Tibial artery (tissue), 4 donors: Measurements from ENCODE around the gene BRI3BP.

ENCODE experiments used
- DNase-seq, 2 donors: peaks; one replicate each; pipeline ENCODE4 v3.0.0-alpha.2; 2019
- H3K27ac ChIP-seq, 2 donors: fragments of 200-600 bp; sonication (generic) in 1 of 2; 1 replicate in 1 of 2; 2 replicates in 1 of 2; pipeline ENCODE4 v1.5.1; 2018 to 2019; ENCODE audit warnings: mild to moderate bottlenecking in 1 of 2
- H3K27me3 ChIP-seq, 2 donors: fragments of 200-600 bp; sonication (generic) in 1 of 2; one replicate each; pipeline versions ENCODE4 v1.5.1 to v1.6.0; 2016 to 2019
- H3K36me3 ChIP-seq, 3 donors: fragments of 200-600 bp; sonication (generic) in 2 of 3; one replicate each; pipeline ENCODE4 v1.5.1; 2016 to 2019; ENCODE audit warnings: mild to moderate bottlenecking in 2 of 3
- H3K4me1 ChIP-seq, 4 donors: fragments of 200-600 bp; sonication (generic) in 2 of 4; 1 replicate in 3 of 4; 2 replicates in 1 of 4; pipeline ENCODE4 v1.5.1; 2016 to 2019
- H3K4me3 ChIP-seq, 2 donors: fragments of 200-600 bp; sonication (generic) in 1 of 2; 1 replicate in 1 of 2; 2 replicates in 1 of 2; pipeline ENCODE4 v1.5.1; 2018 to 2019; ENCODE audit warnings: mild to moderate bottlenecking in 2 of 2
- H3K9me3 ChIP-seq, 3 donors: fragments of 200-600 bp; sonication (generic) in 1 of 3; one replicate each; pipeline ENCODE4 v1.5.1; 2016 to 2019
- intact Hi-C: fragments of 100-400 bp; cut with DNase I; formaldehyde crosslinking; loops from one replicate; pipeline ENCODE4 v1.15.0; 2023; ENCODE audit warnings: low total_unique reads
- TF ChIP-seq, protein P1 (sequence below), 2 experiments: fragments of 200-600 bp in 1 of 2; fragments of 450-650 bp in 1 of 2; IDR thresholded peaks; one replicate each; pipeline ENCODE4 v1.5.1; 2017 to 2019; ENCODE audit warnings: antibody characterized with exemption in 2 of 2, mild to moderate bottlenecking in 1 of 2, moderate library complexity in 1 of 2

The BRI3BP gene

DNA sequence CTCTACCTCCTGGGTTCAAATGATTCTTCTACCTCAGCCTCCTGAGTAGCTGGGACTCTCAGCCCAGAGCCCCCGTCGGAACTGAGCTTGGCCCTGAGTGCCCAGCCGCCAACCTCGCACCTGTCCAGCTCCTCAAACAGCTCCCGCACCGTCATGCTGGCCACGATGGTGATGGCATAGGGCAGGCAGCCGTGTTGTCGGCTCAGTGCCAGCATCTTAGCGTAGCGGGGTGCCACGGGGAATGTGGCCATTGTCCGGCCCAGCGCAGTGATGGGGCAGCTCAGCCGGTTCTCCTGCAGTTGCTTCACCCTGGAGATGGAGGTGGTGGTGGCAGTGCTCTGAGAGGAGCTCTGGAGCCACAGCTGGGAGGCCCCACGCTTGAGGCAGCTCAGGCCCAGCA, 36.9 kb upstream of the BRI3BP start:
- TF ChIP-seq, protein P1, sequence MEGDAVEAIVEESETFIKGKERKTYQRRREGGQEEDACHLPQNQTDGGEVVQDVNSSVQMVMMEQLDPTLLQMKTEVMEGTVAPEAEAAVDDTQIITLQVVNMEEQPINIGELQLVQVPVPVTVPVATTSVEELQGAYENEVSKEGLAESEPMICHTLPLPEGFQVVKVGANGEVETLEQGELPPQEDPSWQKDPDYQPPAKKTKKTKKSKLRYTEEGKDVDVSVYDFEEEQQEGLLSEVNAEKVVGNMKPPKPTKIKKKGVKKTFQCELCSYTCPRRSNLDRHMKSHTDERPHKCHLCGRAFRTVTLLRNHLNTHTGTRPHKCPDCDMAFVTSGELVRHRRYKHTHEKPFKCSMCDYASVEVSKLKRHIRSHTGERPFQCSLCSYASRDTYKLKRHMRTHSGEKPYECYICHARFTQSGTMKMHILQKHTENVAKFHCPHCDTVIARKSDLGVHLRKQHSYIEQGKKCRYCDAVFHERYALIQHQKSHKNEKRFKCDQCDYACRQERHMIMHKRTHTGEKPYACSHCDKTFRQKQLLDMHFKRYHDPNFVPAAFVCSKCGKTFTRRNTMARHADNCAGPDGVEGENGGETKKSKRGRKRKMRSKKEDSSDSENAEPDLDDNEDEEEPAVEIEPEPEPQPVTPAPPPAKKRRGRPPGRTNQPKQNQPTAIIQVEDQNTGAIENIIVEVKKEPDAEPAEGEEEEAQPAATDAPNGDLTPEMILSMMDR (IDR thresholded peaks at IDR 0.05) = no peak
- Histone ChIP-seq H3K27ac (no peak overlapping the region), H3K4me3 (no peak overlapping the region), H3K27me3 (no peaks in the 10 kb centered on the region), H3K9me3 (no peaks in the 10 kb centered on the region), H3K4me1 (no peaks in the 10 kb centered on the region), H3K36me3 (peaks cover 53 to 100% (median 76%) of the 10 kb centered on the region in 3 donors)
- DNase-seq = no peak
- intact Hi-C loops = no loop called here

DNA sequence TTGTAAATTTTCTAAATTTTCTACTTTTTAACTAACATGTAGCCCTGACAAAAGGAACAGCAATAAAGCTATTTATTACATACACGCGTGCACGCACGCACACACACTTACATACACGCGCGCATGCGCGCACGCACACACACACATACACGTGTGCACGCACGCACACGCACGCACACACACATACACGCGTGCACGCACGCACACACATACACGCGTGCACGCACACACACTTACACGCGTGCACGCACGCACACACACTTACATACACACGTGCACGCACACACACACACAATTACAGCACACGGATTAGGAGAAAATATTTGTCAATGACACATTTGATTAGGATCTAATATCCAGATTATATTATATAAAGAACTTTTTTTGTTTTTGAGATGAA, 32.4 kb upstream of the BRI3BP start:
- Histone ChIP-seq H3K36me3 (peaks cover 66 to 100% (median 71%) of the 10 kb centered on the region in 3 donors), H3K9me3 (no peaks in the 10 kb centered on the region), H3K4me1 (no peaks in the 10 kb centered on the region), H3K4me3 (no peak overlapping the region), H3K27me3 (no peaks in the 10 kb centered on the region), H3K27ac (no peak overlapping the region)
- intact Hi-C loops = no loop called here
- DNase-seq = no peak
- TF ChIP-seq, protein P1 (IDR thresholded peaks at IDR 0.05) = no peak

DNA sequence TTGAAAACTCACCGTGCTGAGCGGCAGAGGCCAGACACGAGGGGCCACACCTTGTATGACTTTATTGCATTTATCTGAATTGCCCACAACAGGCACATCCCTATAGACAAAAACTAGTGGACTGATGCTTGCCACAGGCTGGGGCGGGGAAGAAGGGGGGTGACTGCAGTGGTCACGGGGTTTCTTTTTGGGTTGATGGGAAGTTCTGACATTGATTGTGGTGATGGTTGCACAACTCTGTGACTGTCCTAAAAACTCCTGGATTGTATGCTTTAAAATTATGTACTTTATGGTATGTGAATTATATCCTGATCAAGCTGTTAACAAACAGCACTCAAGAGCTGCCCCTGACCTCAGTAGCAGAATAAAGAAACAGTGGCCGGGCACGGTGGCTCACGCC, 30.2 kb upstream of the BRI3BP start:
- intact Hi-C loops = no loop called here
- peaks cover 62 to 100% (median 68%) of the 10 kb centered on the region in 3 donors for H3K36me3 ChIP-seq
- H3K4me3 ChIP-seq = no peak overlapping the region
- TF ChIP-seq, protein P1 (IDR thresholded peaks at IDR 0.05) = no peak
- H3K27me3 ChIP-seq = no peaks in the 10 kb centered on the region
- no peak overlapping the region for H3K27ac ChIP-seq
- no peaks in the 10 kb centered on the region for H3K9me3 ChIP-seq
- no peaks in the 10 kb centered on the region for H3K4me1 ChIP-seq
- DNase-seq = no peak

DNA sequence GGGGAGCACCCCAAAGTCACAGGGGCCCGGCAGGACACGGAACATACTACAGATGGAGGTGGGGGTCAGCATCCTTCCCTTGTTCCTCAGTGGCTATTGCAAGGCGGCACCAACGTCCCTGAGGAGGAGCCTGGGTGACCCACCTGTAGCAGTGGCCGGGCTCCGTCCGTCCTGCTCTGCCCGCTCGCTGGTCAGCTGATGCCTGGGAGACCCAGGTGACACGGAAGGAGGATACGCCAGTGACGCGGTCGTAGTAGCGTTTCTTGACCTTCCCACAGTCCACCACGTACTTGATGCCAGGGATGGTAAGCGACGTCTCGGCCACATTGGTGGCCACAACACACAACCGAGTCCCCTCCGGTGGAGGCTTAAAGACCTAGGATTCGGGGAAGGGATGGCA, 29.2 kb upstream of the BRI3BP start:
- Histone ChIP-seq H3K4me3 (no peak overlapping the region), H3K9me3 (no peaks in the 10 kb centered on the region), H3K4me1 (no peaks in the 10 kb centered on the region), H3K27ac (no peak overlapping the region), H3K36me3 (peaks cover 67 to 100% (median 72%) of the 10 kb centered on the region in 3 donors), H3K27me3 (no peaks in the 10 kb centered on the region)
- TF ChIP-seq, protein P1 (IDR thresholded peaks at IDR 0.05) = no peak
- DNase-seq = no peak
- intact Hi-C loops = no loop called here

DNA sequence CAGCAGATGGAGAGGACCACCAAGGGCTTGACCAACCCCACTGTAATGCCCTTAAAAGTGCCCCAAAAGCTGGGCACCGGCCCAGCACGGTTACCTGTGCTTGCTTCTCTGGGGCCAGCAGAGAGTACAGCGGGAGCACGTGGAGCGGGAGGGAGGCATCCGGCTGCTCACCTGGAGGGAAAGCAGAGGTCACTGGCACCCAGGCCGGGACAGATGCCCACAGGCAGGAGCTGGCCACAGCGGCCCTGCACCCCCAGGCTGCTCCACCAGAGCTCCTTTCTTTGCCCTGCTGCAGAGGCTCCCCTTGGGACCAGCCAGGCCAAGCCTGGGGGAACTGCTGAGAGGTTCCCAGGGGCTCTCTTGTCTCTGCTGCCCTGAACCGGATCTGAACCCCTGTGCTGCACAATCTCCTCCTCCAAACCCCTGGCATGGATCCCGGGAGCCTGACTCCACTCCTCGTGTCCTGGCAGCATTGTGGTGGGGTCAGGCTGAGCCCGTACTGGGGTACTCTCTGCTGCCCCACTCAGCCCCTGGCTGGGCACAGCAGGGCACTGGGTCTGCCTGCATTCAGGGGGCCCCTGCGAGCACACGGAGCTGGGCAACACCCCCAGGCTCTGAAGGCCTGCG, 28.5 kb upstream of the BRI3BP start:
- Histone ChIP-seq H3K36me3 (peaks cover 60 to 100% (median 70%) of the 10 kb centered on the region in 3 donors), H3K27ac (no peak overlapping the region), H3K27me3 (no peaks in the 10 kb centered on the region), H3K9me3 (no peaks in the 10 kb centered on the region), H3K4me3 (no peak overlapping the region), H3K4me1 (no peaks in the 10 kb centered on the region)
- TF ChIP-seq, protein P1 (IDR thresholded peaks at IDR 0.05) = no peak
- intact Hi-C loops = no loop called here
- DNase-seq = no peak
